ENCODE data around the gene FGF2. TPM values are rescaled to one million over a fixed set of nuclear protein-coding genes. Genes with fewer than 3 reads are reported as not detected.
"Not testable (repeated sequence)": the region's sequence is repeated elsewhere in the genome, so short reads cannot be mapped to it uniquely, and the experiment has no call there.

Gene FGF2
- total RNA-seq, 4 donors from 2014 or later = 0.53 to 7.0 (median 3.5) TPM

- TF ChIP-seq CTCF (IDR thresholded peaks at IDR 0.05) (no peak), POLR2A (IDR thresholded peaks at IDR 0.05) (no peak)
- 76 to 82% methylated on average over 4 of the region's 4 CpGs for WGBS, 2 donors
Measured at GRCh38 chr4:122865425-122865824, 38.8 kb downstream of the FGF2 start.

GRCh38 chr4:122868235-122868634 is 41.6 kb downstream of the FGF2 start:
- H3K4me1 ChIP-seq, H3K9me3 ChIP-seq: not testable (repeated sequence)
- 93% methylated on average over 3 of the region's 3 CpGs for WGBS, 2 donors

More at GRCh38 chr4:122865425-122865824, 38.8 kb downstream of the FGF2 start:
- Histone ChIP-seq H3K4me3 (no peak overlapping the region), H3K36me3 (no peaks in the 10 kb centered on the region), H3K4me1 (no peaks in the 10 kb centered on the region), H3K27ac (no peak overlapping the region), H3K27me3 (no peaks in the 10 kb centered on the region), H3K9me3 (no peaks in the 10 kb centered on the region)
- DNase-seq = no peak
- intact Hi-C loops (cut with DNase I) = no loop called here

GRCh38 chr4:122873146-122873545 is 46.5 kb downstream of the FGF2 start:
- Histone ChIP-seq H3K27me3 (no peaks in the 10 kb centered on the region), H3K9me3 (no peaks in the 10 kb centered on the region), H3K36me3 (no peaks in the 10 kb centered on the region), H3K27ac (no peak overlapping the region), H3K4me1 (no peaks in the 10 kb centered on the region), H3K4me3 (no peak overlapping the region)
- no peak for DNase-seq
- TF ChIP-seq POLR2A (IDR thresholded peaks at IDR 0.05) (no peak), CTCF (IDR thresholded peaks at IDR 0.05) (no peak)
- intact Hi-C loops (cut with DNase I) = no loop called here
- WGBS, 2 donors = 65 to 82% methylated on average over 1 of the region's 1 CpG

More at GRCh38 chr4:122868235-122868634, 41.6 kb downstream of the FGF2 start:
- H3K27me3 ChIP-seq; intact Hi-C loops (cut with DNase I); H3K27ac ChIP-seq; H3K36me3 ChIP-seq; H3K4me3 ChIP-seq; DNase-seq: not testable (repeated sequence)

GRCh38 chr4:122873821-122874593 is 47.4 kb downstream of the FGF2 start:
- no peak for DNase-seq
- intact Hi-C loops (cut with DNase I) = no loop called here
- Histone ChIP-seq H3K27ac (no peak overlapping the region), H3K9me3 (no peaks in the 10 kb centered on the region), H3K27me3 (no peaks in the 10 kb centered on the region), H3K4me3 (no peak overlapping the region), H3K4me1 (no peaks in the 10 kb centered on the region), H3K36me3 (no peaks in the 10 kb centered on the region)
- TF ChIP-seq POLR2A (IDR thresholded peaks at IDR 0.05) (no peak), CTCF (IDR thresholded peaks at IDR 0.05) (no peak)
- WGBS, 2 donors = 56 to 64% methylated on average over 4 of the region's 4 CpGs

- Histone ChIP-seq H3K27ac (no peak overlapping the region), H3K4me3 (no peak overlapping the region), H3K27me3 (no peaks in the 10 kb centered on the region), H3K4me1 (no peaks in the 10 kb centered on the region), H3K36me3 (no peaks in the 10 kb centered on the region), H3K9me3 (no peaks in the 10 kb centered on the region)
- intact Hi-C loops (cut with DNase I) = no loop called here
- WGBS, 2 donors = 89 to 90% methylated on average over 5 of the region's 5 CpGs
- TF ChIP-seq CTCF (IDR thresholded peaks at IDR 0.05) (no peak), POLR2A (IDR thresholded peaks at IDR 0.05) (no peak)
- no peak for DNase-seq
Measured at GRCh38 chr4:122875949-122876348, 49.3 kb downstream of the FGF2 start.

All from esophagus squamous epithelium (tissue), 5 donors.